Progenitor cell of endocrine pancreas (in vitro differentiated cells): ENCODE results near the gene NOP9. TPM values are rescaled to one million over a fixed set of nuclear protein-coding genes. Genes with fewer than 3 reads are reported as not detected.

Experiments
- total RNA-seq: library from RNA; stranded (reverse); gene quantifications from 2 replicates; pipeline ENCODE4 v1.2.1, GENCODE V29; 2021

Gene NOP9
- total RNA-seq, 1 donor from 2014 or later: 32.6 TPM

Other genes starting within 250 kb of the NOP9 start
- 4.3 and 4.9 TPM in 2 replicates for gene CARMIL3, start 247.8 kb upstream of the NOP9 start, total RNA-seq
- gene CPNE6, start 228.3 kb upstream of the NOP9 start, total RNA-seq: not detected in 2 replicates
- gene PCK2, start 205.5 kb upstream of the NOP9 start, total RNA-seq: 29.7 and 34.7 TPM in 2 replicates
- 79.7 and 80.9 TPM in 2 replicates for gene DCAF11, start 185.1 kb upstream of the NOP9 start, total RNA-seq
- gene NRL, start 184.9 kb upstream of the NOP9 start, total RNA-seq: 2.3 and 2.8 TPM in 2 replicates
- gene FITM1, start 169.2 kb upstream of the NOP9 start, total RNA-seq: 1.7 and 1.9 TPM in 2 replicates
- gene PSME1, start 163.7 kb upstream of the NOP9 start, total RNA-seq: 101 and 103 TPM in 2 replicates
- gene EMC9, start 158.3 kb upstream of the NOP9 start, total RNA-seq: 22.8 and 22.9 TPM in 2 replicates
- 118 and 120 TPM in 2 replicates for gene PSME2, start 153.2 kb upstream of the NOP9 start, total RNA-seq
- gene RNF31, start 152.4 kb upstream of the NOP9 start, total RNA-seq: 99.3 and 104 TPM in 2 replicates
- 57.4 and 62.4 TPM in 2 replicates for gene IRF9, start 138.6 kb upstream of the NOP9 start, total RNA-seq
- 380 and 408 TPM in 2 replicates for gene REC8, start 127.8 kb upstream of the NOP9 start, total RNA-seq
- 54.9 and 56.4 TPM in 2 replicates for gene IPO4, start 111.0 kb upstream of the NOP9 start, total RNA-seq
- gene TM9SF1, start 104.4 kb upstream of the NOP9 start, total RNA-seq: 52.9 and 56.2 TPM in 2 replicates
- 0.29 TPM in 1 of 2 replicates, not detected in the other for gene TSSK4, start 94.2 kb upstream of the NOP9 start, total RNA-seq
- gene CHMP4A, start 86.4 kb upstream of the NOP9 start, total RNA-seq: 53.7 and 54.3 TPM in 2 replicates
- gene MDP1, start 83.8 kb upstream of the NOP9 start, total RNA-seq: 15.2 and 17.7 TPM in 2 replicates
- 161 TPM in 2 replicates for gene NEDD8, start 67.5 kb upstream of the NOP9 start, total RNA-seq
- gene GMPR2, start 66.9 kb upstream of the NOP9 start, total RNA-seq: 73.6 and 86.2 TPM in 2 replicates
- gene TINF2, start 57.2 kb upstream of the NOP9 start, total RNA-seq: 56.7 and 59.2 TPM in 2 replicates
- 5.8 and 7.0 TPM in 2 replicates for gene TGM1, start 36.7 kb upstream of the NOP9 start, total RNA-seq
- gene RABGGTA, start 28.3 kb upstream of the NOP9 start, total RNA-seq: 25.9 and 33.1 TPM in 2 replicates
- gene DHRS1, start 70 bp upstream of the NOP9 start, total RNA-seq: 33.4 and 34.4 TPM in 2 replicates
- gene CIDEB, start 8.1 kb downstream of the NOP9 start, total RNA-seq: 1.9 and 3.0 TPM in 2 replicates
- gene LTB4R2, start 10.3 kb downstream of the NOP9 start, total RNA-seq: 11.0 and 11.3 TPM in 2 replicates
- 8.4 TPM in 2 replicates for gene LTB4R, start 11.7 kb downstream of the NOP9 start, total RNA-seq
- gene ADCY4, start 35.2 kb downstream of the NOP9 start, total RNA-seq: 0.46 and 0.75 TPM in 2 replicates
- gene RIPK3, start 40.1 kb downstream of the NOP9 start, total RNA-seq: 0.62 and 1.5 TPM in 2 replicates
- 56.6 and 57.6 TPM in 2 replicates for gene NFATC4, start 68.3 kb downstream of the NOP9 start, total RNA-seq
- 38.3 and 40.0 TPM in 2 replicates for gene NYNRIN, start 99.2 kb downstream of the NOP9 start, total RNA-seq
- gene CBLN3, start 129.8 kb downstream of the NOP9 start, total RNA-seq: 1.5 and 1.9 TPM in 2 replicates
- gene KHNYN, start 130.1 kb downstream of the NOP9 start, total RNA-seq: 74.3 and 77.4 TPM in 2 replicates
- 68.1 and 68.2 TPM in 2 replicates for gene SDR39U1, start 142.9 kb downstream of the NOP9 start, total RNA-seq
- gene CMA1, start 208.4 kb downstream of the NOP9 start, total RNA-seq: not detected in 2 replicates